GM18517 (cell line): Measurements from ENCODE around the gene FHOD3.

Experiments
- ATAC-seq: cut with Tn5 transposase; IDR thresholded peaks from one replicate; pipeline ENCODE4 v1.9.1; 2021; ENCODE audit warnings: mild to moderate bottlenecking, moderate library complexity; ENCODE audit not compliant: unreplicated experiment

Gene FHOD3

DNA sequence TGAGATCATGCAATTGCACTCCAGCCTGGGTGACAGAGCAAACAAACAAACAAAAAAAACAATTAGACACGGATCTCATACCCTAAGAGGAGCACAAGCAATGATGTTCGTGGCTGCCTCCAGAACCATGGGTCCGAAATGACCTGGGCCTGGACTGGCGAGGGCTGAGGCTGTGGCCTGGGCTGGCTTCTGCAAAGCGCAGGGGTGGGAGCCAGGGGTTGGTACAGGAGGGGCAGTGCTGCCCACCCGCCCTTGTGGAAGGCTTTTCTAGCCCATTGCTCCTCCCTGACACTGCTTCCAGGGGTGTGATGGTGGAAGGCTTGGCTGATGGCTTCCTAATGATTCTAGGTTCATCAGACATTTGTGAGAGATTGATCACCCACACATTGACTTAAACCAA lies 167.8 kb downstream of the FHOD3 start:
- no peak for ATAC-seq

DNA sequence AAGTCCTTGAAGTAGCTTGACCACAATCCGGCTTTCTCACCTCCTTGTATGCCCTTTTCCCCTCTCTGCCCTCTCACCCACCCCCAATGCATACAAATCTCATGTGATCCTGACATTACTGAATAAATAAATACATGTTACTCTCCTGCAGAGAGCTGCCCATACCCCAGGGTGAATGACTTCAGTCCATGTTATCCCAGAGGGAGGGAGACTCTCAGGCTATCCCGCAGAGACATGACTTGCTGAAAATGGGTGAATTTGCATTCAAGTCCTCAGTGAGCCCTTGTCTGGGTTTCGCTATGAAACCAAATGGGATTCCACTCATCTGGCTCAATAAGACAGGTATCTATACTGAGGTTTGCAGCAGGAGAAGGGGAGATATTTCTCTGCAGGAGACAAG lies 168.5 kb downstream of the FHOD3 start:
- no peak for ATAC-seq

DNA sequence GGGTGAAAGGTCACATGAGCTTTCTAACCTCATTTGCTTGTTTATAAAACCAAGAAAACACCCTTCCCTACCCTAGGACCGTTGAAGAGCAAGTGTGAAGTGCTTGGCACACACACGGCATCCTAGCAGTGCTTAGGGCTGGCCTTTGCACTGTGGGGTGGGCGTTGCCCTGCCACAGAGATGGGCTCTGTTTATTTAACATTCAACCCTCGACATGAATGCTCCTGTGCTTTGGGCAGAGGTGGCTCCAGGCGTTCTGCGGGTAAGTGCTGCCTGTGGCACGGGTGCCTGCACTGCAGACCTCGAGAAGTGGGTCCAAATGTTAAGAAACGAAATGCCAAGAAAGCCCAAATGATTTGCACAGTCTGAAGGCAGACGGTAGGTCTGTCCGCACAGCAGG lies 170.1 kb downstream of the FHOD3 start:
- ATAC-seq: no peak

DNA sequence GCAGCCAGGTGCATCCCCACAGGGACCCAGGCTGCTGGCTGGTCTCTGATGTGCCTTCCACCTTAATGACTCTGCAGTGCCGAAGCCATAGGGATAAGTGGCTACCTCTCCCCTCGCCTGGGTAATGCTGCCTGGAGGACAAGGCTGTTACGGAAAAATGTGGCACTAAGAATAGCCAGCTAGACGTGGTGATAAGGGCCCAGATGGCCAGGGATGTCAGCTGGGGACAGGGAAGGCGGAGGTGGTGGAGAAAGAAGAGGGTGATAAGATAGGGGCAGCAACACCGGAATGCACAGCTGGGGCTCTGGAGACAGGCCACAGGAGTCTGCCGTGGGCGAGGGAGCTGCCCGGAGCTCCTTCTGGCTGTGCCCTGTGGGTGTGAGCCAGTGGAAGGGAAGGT lies 170.6 kb downstream of the FHOD3 start:
- no peak for ATAC-seq

DNA sequence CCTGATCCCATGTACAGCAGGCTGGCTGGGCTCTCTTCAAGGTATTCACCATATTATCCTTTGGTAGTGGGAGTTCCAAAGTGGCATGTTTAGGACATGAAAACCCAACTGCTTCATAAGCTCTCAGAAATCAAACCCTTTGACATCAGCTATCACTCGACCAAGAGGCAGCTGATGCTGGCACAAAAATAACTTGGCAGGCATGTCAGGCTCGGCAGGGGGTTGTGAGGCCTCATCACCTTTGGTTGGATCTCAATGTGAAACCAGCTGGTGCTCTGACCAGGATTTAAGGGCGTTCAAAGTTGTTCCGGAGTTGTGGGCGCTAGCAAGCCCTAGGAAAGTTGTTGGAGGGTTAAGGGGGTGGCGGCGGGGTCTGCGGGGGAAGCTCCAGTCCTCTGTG lies 171.9 kb downstream of the FHOD3 start:
- no peak for ATAC-seq

DNA sequence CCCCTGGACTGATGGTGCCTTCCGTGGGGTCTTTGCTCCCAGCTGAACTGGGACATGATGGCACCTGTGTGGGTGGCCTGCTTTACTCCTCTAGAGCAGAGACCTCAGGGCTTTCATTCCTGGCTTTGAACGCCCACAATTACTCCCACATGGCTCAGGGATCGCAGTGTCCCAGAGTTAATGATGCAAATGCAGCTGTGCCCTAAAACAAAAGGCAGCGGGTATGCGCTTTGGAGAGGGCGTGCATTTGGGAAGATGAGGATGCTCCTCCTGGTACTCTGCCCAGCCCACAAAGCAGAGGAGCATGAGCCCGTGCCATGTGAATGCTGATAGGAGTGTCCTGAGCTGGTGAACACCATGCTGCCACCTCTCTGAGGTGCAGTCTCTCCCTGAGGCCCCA lies 173.4 kb downstream of the FHOD3 start:
- ATAC-seq: no peak

DNA sequence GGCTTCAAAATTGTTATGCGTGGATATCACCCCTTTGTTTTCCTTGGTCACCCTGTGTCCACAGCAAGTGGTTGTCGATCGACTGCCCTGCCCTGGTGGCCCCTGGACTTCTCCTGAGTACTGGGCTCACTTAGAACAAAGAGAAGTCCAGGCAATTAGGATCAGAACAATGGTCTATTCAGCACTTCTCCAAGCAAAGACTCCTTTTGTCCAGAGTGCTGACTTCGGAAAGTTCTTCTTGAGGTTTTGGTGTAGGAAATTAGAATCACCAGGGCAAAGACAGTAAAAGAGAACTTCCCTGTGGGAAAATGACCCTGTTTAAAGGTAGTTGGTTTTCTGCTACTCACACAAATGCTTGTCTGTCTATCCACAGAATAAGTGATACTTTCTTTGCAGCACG lies 173.9 kb downstream of the FHOD3 start:
- no peak for ATAC-seq

DNA sequence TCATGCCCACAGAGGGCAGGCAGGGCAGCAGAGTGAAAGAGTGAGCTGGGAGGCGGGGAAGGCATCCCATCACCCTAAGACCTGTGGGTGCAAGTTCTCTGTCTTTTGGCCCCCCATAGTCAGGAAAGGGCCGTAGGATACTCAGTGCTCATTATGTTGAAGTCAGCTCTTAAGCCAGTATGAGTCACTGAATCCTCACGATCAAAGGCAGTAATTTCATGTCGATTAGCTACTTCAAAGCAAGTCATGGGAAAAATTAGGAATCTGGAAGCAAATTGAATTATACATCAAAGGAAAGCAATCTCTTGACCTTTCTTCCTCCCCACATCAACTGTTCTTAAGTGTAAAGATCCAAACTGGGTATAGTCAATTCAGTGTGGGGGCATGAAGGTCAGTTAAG lies 178.9 kb downstream of the FHOD3 start:
- no peak for ATAC-seq

DNA sequence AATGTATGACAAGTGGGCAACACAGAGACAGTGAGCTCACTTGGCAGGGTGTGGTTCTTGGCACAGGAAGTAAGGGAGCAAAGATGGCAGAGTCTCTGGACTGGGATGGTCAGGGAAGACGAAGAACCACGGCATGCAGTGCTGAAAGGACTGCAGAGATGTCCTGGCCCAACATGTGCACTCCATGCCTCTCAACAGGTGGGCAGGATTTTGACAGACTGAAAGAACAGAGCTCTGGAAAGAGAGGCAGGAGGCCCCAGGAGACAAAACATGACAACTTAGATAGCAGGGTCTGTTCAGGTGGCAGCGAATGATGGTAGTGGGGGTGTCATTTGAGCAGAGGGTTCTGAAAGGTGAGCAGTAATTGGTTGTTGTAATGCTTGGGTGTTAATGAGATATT lies 180.3 kb downstream of the FHOD3 start:
- no peak for ATAC-seq

DNA sequence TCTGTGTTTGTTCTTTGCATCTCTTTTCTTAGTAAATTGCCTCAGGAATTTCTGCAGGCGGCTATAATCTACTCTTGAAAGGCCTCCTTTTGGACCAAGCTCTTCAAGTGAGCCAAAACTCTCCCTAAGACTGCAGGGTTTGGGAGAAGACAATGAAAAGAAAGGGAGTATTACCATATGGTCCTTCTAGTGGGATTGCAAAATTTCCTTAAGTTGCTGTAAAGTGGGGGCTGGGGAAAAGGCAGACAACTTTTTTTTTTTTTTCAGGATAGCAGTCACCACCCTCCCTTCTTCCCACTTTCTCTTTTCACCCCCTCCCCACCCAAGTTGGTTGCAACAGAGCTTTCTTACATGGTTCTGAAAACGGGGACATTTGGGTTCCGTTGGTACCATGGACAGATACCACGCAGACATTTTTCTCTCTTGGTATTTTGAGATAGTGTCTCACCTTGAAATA lies 183.7 kb downstream of the FHOD3 start:
- no peak for ATAC-seq

DNA sequence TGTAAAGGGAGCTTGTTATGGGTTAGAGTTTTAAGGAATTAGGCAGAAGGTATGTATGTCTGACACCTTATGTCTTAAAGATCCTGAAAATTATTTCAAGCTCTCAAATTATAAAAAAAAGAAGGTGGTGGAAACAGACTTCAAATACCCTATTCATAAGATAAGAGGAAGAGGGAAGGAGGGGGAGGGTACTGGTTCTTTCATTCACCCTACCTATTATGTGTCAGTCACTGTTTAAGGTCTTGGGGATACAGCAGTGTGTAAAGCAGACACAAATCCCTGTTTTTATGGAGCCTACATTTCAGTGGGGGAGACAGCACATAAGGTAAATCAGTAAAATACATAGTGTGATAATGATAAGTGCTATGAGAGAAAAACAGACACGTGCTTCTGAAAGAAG lies 184.4 kb downstream of the FHOD3 start:
- ATAC-seq: no peak

DNA sequence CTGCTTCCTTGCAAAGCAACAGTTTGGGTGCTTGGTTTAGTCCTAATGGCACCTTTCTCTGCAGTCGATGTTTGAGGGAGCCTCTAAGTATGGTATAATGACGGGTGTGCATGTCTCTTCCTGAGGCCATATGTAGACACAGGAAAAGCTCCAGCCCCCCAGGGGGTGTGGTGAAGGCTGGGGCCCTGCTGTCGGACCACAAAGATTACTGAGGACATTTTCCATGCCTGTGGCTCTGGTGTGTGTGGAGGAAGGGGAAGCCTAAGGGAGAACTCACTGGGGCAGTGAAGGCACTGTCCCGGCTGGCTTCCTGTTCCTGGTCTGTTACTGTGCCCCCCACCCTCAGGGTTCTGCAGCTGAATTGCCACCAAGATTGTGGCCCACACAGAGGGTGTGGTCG lies 187.1 kb downstream of the FHOD3 start:
- no peak for ATAC-seq

DNA sequence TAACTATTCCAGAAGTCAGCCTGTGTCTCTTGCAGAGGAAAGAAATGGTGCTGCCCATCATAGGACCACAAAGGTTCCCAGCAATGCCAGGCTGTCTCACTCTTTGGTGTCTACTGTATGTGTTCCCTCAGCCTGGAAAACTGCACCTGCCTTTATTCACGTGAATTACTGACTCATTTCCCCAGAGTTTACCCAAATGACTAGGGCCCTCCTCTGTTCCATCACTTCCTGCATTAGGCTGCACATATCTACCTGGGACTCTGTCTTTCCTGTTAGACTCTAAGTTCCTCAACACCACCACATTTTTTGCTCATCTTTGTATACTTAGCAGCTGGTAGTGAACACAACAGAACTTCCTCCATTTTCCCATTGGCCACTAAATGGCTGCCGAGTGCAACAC lies 188.3 kb downstream of the FHOD3 start:
- ATAC-seq: no peak

DNA sequence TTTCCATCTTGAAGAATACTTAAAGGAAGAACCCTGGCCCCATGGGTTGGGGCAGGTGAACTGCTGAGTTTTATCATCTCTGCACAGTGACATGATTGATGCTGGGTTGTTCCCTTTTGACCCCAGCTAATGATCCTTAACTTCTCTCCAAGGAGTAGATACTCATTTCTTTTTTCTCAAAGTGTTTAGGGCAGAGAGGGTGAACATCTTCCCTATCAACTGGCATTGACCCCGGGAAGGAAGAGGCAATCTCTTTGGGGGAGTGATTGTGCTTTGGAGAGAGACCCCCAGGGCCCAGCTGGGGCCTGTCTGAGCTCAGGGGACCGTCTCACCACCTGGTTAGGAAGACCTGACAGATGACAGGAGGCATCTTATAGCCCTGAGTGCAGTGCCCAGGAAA lies 190.6 kb downstream of the FHOD3 start:
- no peak for ATAC-seq

DNA sequence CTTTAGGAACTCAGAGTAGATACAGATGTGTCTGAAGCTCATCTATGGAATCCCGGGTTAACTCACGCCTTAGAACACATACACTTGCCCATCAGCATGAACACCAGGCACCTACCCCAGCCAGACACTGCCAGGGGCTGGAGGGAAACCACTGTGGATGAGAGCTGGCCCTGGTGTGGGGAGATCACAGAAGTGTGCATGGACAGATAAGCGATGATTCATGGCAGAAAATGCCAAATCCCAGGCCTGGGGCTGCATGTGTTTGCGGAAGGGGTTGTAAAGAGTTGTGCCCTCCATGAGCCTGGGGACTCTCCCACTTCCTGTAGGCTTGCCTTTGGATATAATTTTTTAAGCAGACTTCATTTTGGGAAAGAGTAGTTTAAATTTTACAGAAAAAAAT lies 193.4 kb downstream of the FHOD3 start:
- ATAC-seq: no peak

DNA sequence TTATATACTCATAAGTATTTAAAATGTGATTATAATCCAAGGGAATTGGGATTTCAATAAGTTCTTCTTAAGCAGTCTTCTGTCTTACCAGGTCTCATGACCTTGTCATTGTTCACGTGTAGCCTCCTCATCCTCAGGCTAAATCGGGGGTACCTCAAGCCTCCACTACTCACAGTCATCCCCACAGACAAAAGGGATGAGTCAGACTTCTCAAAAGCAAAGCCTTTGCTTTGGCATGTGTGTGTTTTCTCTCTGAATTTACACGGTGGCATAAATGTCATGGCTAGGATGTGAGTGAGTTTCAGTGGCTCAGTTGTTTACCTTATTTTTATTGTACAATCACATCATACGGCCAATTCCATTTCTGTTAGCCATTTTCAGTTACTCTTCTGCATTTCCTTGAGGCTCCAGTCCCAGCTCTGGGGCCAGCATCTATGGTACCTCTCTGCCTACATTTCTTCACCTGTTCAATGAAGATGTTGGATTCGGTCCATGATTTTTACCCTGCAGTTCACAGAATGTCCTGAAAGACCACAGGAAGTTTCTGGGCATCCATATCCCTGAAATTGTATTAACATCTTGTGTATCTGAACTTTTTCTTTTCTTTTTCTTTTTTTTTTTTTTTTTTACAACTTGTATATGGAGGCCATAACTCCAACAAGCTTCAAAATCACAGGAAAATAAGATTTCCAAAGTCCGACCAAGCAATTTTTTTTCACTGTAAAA lies 195.3 kb downstream of the FHOD3 start:
- ATAC-seq: no peak

DNA sequence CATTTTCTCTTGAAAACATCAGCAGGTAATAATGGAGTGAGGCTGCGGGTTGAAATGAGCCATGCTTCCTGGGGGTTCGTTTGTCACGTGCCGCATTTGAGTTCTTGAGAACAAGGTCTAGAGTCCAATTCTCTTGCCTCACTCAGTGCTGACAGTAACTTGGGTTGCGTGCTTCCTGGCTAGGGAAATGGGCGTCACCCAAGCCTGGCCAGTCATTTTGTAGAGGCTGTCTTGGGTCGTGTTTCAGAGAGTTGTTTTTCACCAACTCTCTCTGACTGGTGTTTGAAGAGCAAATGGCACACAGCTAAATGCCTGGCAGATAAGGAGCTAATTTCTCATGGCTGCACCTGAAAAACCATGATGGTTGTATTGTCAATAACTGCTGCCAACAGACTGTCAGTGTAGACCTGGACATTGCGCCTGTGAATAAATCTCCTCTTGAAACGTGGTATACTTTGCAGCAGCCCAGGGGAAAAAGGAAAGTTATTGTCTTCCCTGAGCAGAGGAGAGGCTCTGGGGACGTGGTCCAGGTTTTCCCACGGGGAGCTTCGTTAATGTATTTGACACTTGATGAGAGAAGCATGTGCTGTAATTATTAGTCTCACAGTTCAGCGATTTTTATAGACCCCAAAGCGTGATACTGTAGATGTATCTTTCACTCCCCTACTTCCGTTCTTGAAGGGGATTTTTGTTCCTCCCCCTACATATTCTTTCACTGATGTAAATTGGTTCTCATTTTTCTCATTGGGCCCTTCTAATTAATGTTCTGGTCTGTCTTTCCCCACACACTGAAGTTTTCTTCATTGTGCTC lies 196.0 kb downstream of the FHOD3 start:
- no peak for ATAC-seq

DNA sequence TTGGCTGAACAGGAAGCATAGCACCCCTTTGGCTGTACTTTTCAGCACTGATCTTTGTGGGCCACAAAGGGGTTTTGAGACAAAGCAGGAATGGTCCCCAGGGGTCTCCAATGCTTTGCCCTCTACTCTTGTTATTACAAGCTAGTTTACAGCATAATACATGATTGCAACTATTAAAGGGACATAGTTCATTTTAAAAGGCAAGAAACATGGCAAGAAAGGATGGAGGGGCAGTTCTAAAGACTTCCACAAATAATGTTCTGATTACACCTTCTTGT lies 196.6 kb downstream of the FHOD3 start:
- ATAC-seq: no peak

DNA sequence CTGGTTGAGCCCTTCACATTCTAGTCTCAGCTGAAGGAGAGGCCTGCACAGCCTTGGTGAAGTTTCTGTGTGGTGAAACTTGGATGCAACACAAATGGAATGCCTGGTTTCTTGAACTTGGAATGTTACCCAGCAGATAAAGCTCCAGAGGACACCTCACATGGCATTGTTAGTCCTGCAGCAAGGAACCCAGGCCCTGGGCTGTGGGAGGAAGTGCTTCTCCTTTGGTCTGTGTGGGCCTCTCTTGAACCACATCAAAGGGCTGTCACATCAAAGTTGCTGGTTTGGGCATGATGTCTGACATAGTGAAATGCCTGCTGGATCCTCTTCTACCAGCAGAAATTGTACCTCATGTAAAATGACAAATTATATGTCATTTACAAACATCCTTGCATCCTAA lies 198.5 kb downstream of the FHOD3 start:
- ATAC-seq: no peak

DNA sequence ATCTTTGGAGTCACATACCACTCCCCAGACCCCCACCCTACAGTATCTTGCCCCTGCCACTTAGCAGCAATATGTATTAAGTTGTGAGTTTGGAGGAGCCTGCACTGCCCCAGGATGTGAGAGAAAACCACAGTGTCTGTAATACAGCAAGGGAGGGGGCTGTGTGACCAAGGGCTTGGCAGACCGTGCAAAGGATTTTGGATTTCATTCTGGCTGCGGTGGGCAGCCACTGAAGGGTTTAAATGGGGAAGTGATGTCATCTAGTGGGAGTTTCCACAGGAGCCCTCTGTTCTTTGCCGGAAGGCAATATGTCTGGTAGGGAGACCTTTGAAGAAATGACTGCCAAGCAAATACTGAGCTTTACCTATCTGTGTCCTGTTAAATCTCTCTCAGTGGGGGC lies 202.4 kb downstream of the FHOD3 start:
- peak; percentile 76 for ATAC-seq

DNA sequence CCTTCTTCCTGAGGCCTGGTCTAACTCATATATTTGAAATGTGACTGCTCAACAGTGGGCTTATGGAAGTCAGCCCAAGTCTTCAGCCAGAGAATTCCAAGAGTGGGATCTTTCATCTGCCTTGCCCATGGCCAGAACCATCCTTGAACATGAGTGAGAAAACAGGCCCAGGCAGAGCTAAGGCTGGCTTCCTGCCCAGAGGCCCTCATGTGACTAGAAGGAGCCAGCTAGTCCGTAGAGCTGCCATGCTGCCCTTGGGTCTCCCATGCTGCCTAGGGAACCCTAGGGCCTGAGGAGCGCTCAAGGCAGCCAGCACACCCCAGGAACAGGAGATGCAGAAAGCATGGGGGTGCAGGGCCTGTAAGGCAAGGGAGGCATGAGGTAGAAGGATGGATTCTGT lies 203.6 kb downstream of the FHOD3 start:
- ATAC-seq: no peak

DNA sequence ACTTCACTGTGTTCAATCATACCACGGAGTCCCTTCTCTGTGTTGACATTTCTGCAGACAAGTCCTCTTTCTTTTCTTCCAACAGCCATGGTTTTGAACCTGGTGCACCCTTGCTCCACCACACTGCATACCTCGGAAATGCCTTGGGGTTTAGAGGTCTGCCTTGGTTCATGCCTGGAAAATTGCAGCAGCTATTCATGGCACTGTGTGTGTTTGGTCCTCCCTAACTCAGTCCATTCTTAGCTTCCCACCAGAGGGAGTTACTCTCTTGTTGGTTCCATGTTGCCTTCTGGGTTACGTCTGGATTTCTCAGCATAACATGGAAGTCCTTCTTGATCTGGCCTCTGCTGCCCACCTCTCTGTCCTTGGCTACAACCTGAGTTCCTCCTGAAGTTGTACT lies 206.0 kb downstream of the FHOD3 start:
- ATAC-seq: no peak

DNA sequence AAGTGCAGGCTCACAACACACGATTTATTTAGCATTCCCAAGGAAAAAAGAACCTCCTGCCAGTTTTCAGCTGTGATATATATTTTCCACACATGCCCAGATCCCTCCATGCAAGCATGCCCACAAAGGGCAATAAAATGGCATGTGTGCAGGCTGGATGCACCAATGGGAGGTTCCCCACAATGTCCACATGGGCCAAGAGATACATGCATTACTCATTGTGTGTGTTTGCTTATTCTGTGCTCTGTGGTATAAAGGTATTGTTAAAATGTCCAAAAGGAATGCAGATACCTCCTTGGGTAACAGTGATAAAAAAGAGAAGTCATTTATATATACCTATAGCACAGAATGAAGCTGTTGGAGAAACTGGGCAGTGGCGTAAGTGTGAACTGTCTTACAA lies 207.4 kb downstream of the FHOD3 start:
- ATAC-seq: no peak
